RKO (cell line): ENCODE results near the gene KCNMA1.

Experiments used
- DNase-seq: peaks from one replicate; pipeline ENCODE4 v3.0.0-alpha.2; 2016; ENCODE audit warnings: low spot score

The KCNMA1 gene

DNA sequence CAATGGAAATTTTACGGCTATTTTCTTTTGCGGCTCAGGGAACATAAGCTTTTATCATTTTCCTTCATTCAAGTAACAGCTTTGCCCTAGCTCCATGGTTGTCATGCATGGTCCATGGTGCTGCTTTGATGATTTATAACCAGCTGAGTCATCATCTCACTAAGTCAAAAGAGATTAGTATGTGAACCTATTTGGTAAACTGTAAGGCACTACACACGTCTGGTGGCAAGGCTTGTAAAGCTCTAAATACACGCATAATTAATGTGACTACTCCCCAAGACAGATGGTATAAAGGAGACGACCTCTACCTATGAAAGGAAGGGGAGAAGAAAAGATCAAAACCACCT, 340.2 kb downstream of the KCNMA1 start:
- DNase-seq, result peak; percentile 40

GRCh38 chr10:77296534-77297392, 340.8 kb downstream of the KCNMA1 start:
- DNase-seq, result no peak

- no peak for DNase-seq
Measured at GRCh38 chr10:77293773-77294172, 343.8 kb downstream of the KCNMA1 start.

DNA sequence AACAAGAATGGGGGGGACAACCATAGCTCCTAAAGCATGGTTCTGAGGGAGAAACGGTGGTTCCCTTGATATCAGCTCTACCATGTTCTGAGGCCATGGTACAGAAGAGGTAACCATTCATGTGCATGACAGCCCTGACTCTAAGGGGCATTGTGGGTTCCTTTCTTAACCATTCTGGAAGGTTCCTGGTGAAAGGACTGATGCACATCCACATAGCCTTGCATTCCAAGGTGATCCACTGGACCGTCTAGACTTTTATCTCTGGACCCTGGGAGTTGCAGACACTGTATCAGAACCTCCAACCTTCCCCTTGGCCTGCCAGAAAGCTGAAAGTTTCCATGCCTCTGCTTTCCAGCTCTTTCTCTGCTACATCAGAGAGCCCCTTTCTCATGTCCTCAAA, 344.3 kb downstream of the KCNMA1 start:
- DNase-seq, result no peak

- DNase-seq, result no peak
Measured at GRCh38 chr10:77291596-77292505, 345.8 kb downstream of the KCNMA1 start.

DNA sequence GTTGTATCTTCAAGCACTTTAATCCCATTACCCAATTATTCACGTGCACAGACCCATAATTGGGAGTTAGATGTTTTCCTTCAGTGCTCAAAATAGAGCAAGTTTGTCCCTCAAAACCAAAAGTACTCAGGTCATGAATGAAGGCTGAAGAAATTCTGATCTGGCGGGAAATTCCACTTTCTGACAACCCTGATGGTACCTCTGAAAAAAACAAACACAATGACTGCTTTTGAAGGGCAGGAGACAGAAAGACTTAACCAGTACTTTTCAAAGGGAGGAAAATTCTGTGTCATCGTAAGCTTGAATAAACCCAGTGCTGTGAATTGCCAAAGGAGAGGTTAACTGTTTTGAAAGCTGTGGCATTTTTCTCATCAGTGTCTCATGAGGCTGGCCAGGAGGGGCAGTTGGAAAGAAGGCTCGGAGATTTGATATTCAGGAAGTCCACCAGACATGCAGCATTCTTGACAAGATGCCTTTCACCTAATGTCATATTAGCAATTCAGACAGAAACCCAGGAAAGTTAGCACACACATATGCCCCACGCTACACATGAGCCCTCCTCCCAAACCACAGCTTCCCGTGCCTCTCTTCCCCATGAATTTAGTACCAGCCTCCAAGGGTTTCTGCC, 347.0 kb downstream of the KCNMA1 start:
- DNase-seq, result no peak

DNA sequence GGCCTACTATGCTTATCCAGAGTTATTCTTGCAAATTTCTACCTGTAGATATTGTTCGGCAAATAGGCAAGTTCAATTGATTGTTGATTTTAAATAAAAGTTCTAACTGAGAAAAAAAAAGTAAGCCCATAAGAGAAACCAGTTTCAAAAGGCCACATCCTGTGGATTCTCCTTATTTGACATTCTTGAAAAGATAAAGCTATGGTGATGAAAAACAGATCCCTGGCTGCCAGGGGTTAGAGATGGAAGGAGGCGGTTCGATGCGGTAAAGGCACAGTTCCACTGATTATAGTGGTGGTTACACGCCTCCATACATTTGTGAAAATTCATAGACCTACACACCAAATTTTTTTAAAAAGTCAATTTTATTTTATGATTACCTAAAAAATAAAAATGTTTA, 347.8 kb downstream of the KCNMA1 start:
- DNase-seq, result no peak

- no peak for DNase-seq
Measured at GRCh38 chr10:77289027-77289501, 348.5 kb downstream of the KCNMA1 start.

DNA sequence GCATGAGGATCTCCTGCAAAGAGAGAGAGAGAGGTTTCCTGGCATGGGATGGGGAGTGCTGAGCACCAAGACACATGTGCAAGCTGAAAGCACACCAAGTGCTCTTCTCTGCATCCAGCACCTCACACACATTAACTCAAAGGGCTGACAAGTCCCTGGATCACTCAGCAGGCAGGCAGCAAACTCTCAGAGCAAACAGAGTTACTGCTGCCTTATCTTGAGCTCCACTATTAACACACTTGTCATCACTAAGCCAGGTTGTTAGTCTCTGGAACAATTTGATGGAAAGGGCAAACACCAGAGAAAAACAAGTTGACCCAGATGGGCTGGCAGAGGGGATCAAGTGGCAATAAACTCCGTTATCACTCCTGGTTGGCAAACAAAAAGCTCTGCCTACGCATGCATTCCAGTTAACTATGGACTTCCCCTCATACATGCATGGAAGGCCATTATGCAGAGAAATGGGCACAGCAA, 349.9 kb downstream of the KCNMA1 start:
- DNase-seq, result no peak

- DNase-seq, result no peak
Measured at GRCh38 chr10:77286531-77287508, 350.8 kb downstream of the KCNMA1 start.

DNA sequence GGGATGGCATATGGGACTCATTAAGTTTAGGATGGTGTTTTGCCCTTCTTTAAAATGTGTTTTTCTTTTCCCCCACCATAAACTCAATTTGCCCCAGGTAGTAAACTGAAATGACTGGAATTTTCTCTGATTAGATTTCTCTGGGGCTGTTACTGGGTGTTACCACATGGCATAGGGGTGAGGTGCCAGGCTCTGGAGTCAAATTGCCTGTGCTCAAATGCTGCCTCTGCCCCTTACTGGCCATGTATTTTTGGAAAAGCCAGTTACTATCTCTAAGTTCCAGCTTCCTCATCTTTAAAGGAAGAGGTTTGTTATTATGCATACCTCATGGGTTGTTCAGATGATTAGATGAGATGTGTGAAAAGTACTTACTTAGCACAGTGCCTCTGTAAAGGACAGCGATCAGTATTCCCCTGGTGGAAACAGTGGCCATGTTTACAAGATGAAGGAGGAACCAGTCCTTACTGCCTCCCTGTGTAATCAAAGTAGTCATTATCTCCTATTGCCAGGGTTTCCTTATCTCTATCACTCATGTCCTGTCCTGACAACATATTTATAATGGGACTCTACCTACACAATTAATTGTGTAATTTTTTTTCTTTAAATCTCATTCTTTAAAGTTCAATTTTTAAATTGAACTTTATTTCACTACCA, 352.0 kb downstream of the KCNMA1 start:
- DNase-seq, result no peak

DNA sequence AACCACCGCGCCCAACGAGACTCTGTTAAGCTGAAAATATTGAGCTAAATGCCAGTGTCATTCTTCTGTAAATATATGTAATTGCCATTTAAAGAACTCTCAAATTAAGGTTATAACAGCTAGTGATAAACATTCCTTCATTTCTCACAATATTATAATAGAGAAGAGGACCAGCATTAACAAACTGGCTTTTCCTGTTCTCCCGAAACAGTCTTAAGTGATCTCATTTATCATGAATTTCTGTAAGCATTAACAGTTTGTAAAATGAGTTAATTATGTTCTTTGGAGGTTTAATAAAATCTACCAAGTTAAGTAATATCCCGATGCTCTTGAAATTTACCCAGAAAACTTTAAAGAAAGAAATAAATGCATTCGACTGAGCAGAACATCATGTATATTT, 352.8 kb downstream of the KCNMA1 start:
- DNase-seq, result no peak

DNA sequence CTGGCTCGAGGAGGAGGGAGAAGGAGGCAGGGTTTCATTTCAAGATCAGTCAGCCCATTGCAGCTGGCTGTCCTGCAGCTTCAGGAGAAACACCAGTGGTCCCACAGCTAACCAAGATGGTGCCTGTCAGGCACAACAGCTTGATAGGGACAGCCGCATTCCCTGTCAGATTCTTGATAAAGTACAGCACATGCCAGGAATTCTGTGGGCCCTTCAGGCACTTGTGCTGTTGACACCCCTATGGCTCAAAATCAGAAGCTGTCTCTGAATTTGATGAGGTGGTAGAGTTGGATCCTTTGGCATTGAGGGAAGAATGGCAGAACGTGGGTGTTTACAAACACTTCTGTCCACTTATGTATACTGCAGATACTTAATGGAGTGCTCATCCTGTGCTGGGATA, 354.3 kb downstream of the KCNMA1 start:
- DNase-seq, result no peak

- DNase-seq, result no peak
Measured at GRCh38 chr10:77282163-77282562, 355.4 kb downstream of the KCNMA1 start.

DNA sequence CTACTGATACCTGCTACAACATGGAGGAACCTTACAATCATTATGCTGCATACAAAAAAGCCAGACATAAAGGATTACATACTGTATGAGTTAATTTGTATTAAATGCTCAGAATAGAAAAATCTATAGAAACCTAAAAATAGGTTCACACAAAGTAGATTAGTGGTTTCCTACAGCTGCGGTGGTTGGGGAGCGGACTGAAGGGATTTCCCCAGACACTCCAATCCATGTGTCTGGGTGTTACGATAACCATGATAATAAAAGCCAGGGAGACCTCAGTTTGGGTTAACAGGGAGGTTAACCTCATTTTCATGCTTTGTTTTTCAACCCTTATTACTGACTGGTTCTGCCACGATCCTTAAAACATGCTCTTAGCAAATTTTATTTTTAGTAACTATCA, 355.9 kb downstream of the KCNMA1 start:
- no peak for DNase-seq

- DNase-seq, result no peak
Measured at GRCh38 chr10:77279207-77279606, 358.4 kb downstream of the KCNMA1 start.

- no peak for DNase-seq
Measured at GRCh38 chr10:77274046-77274795, 363.4 kb downstream of the KCNMA1 start.

- DNase-seq, result no peak
Measured at GRCh38 chr10:77269163-77269562, 368.4 kb downstream of the KCNMA1 start.

- no peak for DNase-seq
Measured at GRCh38 chr10:77268721-77269120, 368.9 kb downstream of the KCNMA1 start.
